ENCODE data around the gene RHOH.

The RHOH gene

DNA sequence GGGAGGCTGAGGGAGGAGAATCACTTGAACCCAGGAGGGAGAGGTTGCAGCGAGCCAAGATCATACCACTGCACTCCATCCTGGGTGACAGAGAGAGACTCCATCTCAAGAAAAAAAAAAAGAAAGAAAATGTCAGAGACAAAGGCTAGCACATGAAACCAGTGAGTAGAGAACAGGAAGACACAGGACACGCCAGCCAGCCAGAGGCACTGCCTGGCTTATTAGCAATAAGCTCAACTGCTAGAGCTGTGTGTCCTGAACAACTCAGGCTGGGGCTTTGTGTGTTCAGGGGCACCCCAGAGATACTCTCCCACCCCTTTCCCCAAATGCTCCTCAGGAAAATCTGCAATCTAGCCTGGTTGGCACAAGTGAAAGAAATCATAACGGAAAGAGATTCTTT lies 60.0 kb downstream of the RHOH start:
- no peak overlapping the region for H3K9ac ChIP-seq
- no peak overlapping the region for H3K27ac ChIP-seq
- H3K27me3 ChIP-seq (ENCODE audit: insufficient read depth, low read depth): no peaks in the 10 kb centered on the region
- no peak overlapping the region for H2AFZ ChIP-seq (ENCODE audit: low read depth)
- no peaks in the 10 kb centered on the region for H4K20me1 ChIP-seq (ENCODE audit: insufficient read depth)
- H3K4me3 ChIP-seq (IDR thresholded peaks at IDR 0.05; ENCODE audit: insufficient read depth, low read depth, low read length): no peak overlapping the region
- no peaks in the 10 kb centered on the region for H3K79me2 ChIP-seq (ENCODE audit: insufficient read depth, low read depth)
- TF ChIP-seq, protein P1, sequence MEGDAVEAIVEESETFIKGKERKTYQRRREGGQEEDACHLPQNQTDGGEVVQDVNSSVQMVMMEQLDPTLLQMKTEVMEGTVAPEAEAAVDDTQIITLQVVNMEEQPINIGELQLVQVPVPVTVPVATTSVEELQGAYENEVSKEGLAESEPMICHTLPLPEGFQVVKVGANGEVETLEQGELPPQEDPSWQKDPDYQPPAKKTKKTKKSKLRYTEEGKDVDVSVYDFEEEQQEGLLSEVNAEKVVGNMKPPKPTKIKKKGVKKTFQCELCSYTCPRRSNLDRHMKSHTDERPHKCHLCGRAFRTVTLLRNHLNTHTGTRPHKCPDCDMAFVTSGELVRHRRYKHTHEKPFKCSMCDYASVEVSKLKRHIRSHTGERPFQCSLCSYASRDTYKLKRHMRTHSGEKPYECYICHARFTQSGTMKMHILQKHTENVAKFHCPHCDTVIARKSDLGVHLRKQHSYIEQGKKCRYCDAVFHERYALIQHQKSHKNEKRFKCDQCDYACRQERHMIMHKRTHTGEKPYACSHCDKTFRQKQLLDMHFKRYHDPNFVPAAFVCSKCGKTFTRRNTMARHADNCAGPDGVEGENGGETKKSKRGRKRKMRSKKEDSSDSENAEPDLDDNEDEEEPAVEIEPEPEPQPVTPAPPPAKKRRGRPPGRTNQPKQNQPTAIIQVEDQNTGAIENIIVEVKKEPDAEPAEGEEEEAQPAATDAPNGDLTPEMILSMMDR (conservative IDR thresholded peaks at IDR 0.05; ENCODE audit: low read depth, low read length): no peak
- H3K4me2 ChIP-seq: no peak overlapping the region
- no peaks in the 10 kb centered on the region for H3K36me3 ChIP-seq (ENCODE audit: insufficient read depth)
- H3K4me1 ChIP-seq (ENCODE audit: low read depth, poor library complexity, severe bottlenecking): no peaks in the 10 kb centered on the region

DNA sequence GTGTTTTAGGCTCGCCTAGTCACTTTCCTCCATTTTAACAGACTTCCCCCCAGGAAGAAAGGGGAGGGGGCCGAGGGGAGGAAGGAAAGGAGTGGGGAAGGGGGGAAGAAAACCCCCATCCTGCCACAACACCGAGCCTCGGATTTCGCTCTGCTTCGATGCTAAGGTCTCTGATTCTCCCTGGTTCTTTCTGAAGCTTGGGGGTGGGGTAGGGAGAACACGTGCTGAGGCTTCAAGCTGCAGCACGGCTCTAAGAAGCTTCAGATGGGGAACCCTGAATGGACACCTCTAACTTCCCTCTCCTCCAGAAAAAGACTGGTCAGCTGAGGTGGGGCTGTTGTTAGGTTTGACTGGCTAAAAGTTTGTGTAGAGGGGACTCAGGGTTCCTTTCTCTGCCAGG lies 61.8 kb downstream of the RHOH start:
- Histone ChIP-seq H3K27me3 (ENCODE audit: insufficient read depth, low read depth) (no peaks in the 10 kb centered on the region), H2AFZ (ENCODE audit: low read depth) (no peak overlapping the region), H3K9ac (no peak overlapping the region), H3K4me1 (ENCODE audit: low read depth, poor library complexity, severe bottlenecking) (no peaks in the 10 kb centered on the region), H3K79me2 (ENCODE audit: insufficient read depth, low read depth) (no peaks in the 10 kb centered on the region), H4K20me1 (ENCODE audit: insufficient read depth) (no peaks in the 10 kb centered on the region), H3K36me3 (ENCODE audit: insufficient read depth) (no peaks in the 10 kb centered on the region), H3K4me3 (IDR thresholded peaks at IDR 0.05; ENCODE audit: insufficient read depth, low read depth, low read length) (no peak overlapping the region), H3K4me2 (no peak overlapping the region), H3K27ac (no peak overlapping the region)
- TF ChIP-seq, protein P1 (conservative IDR thresholded peaks at IDR 0.05; ENCODE audit: low read depth, low read length): no peak

DNA sequence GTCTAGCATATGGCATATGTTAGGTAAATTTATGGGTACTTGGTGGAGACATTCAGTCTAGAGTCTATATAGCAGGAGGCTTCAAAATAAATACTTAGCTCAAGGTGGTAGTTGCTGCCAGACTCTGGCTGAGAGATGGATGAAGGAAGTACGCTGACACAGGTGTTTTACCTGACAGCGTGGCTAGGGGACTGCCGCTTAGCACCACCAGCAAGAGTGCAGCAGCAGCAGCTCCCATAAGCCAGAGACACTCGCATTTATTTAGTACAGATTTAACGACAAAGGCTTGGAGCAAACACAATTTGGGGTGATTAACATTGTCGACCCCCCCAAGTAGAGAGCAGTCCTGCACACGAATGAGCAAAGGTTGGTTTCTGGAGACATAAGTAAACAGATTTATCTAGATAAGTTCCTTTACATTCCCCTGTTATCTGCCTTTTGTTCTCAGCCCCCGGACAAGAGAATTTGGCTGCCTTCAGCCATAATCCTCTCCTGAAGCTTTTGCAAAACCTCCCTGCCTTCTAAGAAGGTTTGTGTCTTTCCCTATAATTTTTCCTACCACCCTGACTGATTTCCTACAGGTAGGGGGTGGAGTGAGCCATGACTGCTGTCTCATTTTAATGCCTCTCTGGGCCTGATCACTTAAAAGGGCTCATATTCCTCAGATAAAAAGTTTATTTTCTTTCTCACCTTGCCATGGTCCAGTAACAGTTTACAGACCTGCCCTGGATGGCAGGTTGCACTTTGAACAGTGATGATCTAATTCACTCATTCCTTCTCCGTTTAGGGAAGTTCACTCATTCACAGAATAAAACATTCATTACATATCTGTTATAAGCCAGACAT lies 64.6 kb downstream of the RHOH start:
- TF ChIP-seq, protein P1 (conservative IDR thresholded peaks at IDR 0.05; ENCODE audit: low read depth, low read length): no peak
- H3K4me2 ChIP-seq: no peak overlapping the region
- peaks cover 19% of the 10 kb centered on the region for H3K4me1 ChIP-seq (ENCODE audit: low read depth, poor library complexity, severe bottlenecking)
- no peak overlapping the region for H3K27ac ChIP-seq
- no peak overlapping the region for H2AFZ ChIP-seq (ENCODE audit: low read depth)
- no peak overlapping the region for H3K4me3 ChIP-seq (IDR thresholded peaks at IDR 0.05; ENCODE audit: insufficient read depth, low read depth, low read length)
- no peak overlapping the region for H3K9ac ChIP-seq
- no peaks in the 10 kb centered on the region for H3K36me3 ChIP-seq (ENCODE audit: insufficient read depth)
- H4K20me1 ChIP-seq (ENCODE audit: insufficient read depth): no peaks in the 10 kb centered on the region
- no peaks in the 10 kb centered on the region for H3K27me3 ChIP-seq (ENCODE audit: insufficient read depth, low read depth)
- no peaks in the 10 kb centered on the region for H3K79me2 ChIP-seq (ENCODE audit: insufficient read depth, low read depth)

DNA sequence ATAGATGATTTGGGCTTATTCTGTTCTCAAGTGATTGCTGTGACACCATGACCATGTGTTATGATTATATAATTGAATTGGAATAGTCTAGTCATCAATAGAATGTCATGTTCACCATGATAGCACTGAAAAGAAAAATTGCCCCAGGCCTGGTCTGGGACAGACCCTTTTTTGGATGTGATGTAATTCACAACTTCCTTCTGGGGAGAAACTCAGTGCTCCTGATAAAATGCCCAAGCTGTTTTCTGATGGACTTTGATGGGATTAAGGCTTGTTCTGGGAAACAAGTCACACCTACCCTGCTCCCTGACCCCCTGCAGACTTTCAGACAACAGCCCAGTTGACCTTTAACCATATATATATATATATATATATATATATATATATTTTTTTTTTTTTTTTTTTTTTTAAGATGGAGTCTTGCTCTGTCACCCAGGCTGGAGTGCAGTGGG lies 65.3 kb downstream of the RHOH start:
- no peak overlapping the region for H3K4me3 ChIP-seq (IDR thresholded peaks at IDR 0.05; ENCODE audit: insufficient read depth, low read depth, low read length)
- H3K4me2 ChIP-seq: no peak overlapping the region
- no peak overlapping the region for H2AFZ ChIP-seq (ENCODE audit: low read depth)
- TF ChIP-seq, protein P1 (conservative IDR thresholded peaks at IDR 0.05; ENCODE audit: low read depth, low read length): no peak
- no peaks in the 10 kb centered on the region for H4K20me1 ChIP-seq (ENCODE audit: insufficient read depth)
- no peaks in the 10 kb centered on the region for H3K79me2 ChIP-seq (ENCODE audit: insufficient read depth, low read depth)
- peaks cover 24% of the 10 kb centered on the region for H3K4me1 ChIP-seq (ENCODE audit: low read depth, poor library complexity, severe bottlenecking)
- H3K36me3 ChIP-seq (ENCODE audit: insufficient read depth): no peaks in the 10 kb centered on the region
- H3K27me3 ChIP-seq (ENCODE audit: insufficient read depth, low read depth): no peaks in the 10 kb centered on the region
- no peak overlapping the region for H3K9ac ChIP-seq
- no peak overlapping the region for H3K27ac ChIP-seq

All from KMS-11 (cell line).